Activated naive CD8-positive, alpha-beta T cell (primary cell): ENCODE data around the gene TEAD1.

ENCODE experiments used
- H3K27ac Mint-ChIP-seq: one replicate; pipeline ENCODE4 v1.8.0; 2021; ENCODE audit warnings: mixed read lengths
- H3K27me3 Mint-ChIP-seq: one replicate; pipeline ENCODE4 v1.8.0; 2021; ENCODE audit warnings: mixed read lengths
- H3K36me3 Mint-ChIP-seq: one replicate; pipeline ENCODE4 v1.8.0; 2021; ENCODE audit warnings: mixed read lengths
- H3K4me1 Mint-ChIP-seq: one replicate; pipeline ENCODE4 v1.8.0; 2021; ENCODE audit warnings: low read depth, mixed read lengths
- H3K4me3 Mint-ChIP-seq: one replicate; pipeline ENCODE4 v1.8.0; 2021; ENCODE audit warnings: mild to moderate bottlenecking, mixed read lengths
- H3K9me3 Mint-ChIP-seq: one replicate; pipeline ENCODE4 v1.8.0; 2021; ENCODE audit warnings: low read depth, mixed read lengths

TEAD1 gene

DNA sequence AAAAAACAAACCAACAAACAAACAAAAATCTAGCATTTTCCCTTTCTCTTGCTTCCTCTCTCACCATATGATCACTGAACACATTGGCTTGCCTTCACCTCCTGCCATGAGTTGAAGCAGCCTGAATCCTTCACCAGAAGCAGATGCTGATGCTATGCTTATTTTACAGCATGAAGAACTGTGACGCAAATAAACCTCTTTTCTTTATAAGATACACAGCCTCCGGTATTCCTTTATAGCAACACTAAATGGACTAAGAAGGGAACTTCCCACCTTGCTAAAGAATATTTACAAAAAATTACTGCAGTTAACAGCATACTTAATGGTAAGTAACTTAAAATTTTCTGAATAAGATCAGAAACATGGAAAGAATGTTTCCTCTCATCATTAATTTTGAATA lies 27.7 kb upstream of the TEAD1 start:
- H3K9me3 Mint-ChIP-seq: no peaks in the 10 kb centered on the region
- H3K27me3 Mint-ChIP-seq: peaks cover 5% of the 10 kb centered on the region
- H3K4me3 Mint-ChIP-seq: no peak overlapping the region
- H3K36me3 Mint-ChIP-seq: no peaks in the 10 kb centered on the region
- H3K27ac Mint-ChIP-seq: no peak overlapping the region
- H3K4me1 Mint-ChIP-seq: no peaks in the 10 kb centered on the region

DNA sequence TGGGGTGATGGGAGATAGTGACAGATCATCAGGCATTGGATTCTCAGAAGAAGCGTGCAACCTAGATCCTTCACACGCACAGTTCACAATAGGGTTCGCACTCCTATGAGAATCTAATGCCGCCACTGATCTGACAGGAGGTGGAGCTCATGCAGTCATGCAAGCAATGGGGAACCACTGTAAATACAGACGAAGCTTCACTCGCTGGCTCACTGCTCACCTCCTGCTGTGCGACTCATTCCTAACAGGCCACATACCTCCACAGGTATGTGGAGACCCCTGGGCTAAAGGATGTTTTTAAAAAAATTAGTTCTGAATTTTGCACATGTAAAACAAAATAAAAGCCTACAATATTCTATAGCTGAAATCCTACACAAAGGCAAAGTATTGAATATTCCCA lies 20.5 kb upstream of the TEAD1 start:
- Mint-ChIP-seq H3K4me3 (no peak overlapping the region), H3K9me3 (no peaks in the 10 kb centered on the region), H3K27ac (no peak overlapping the region), H3K27me3 (peaks cover 1% of the 10 kb centered on the region), H3K4me1 (no peaks in the 10 kb centered on the region), H3K36me3 (no peaks in the 10 kb centered on the region)

DNA sequence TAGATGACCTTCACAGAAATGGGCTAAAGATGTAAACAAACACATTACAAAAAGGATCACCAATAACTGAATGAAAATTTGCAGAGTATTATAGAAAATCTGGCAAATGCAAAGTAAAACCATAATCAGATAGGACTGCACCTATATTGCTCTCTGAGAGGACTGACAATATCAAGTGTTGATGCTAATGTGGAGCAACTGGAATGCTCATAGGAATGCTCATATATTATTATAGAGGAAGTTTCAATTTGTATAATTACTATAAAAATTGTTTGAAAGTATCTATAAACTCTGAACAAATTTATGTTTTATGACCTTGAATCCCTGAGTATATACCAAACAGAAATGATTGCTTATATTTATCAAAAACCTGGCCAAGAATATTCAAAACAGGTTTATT lies 18.4 kb upstream of the TEAD1 start:
- no peaks in the 10 kb centered on the region for H3K9me3 Mint-ChIP-seq
- H3K36me3 Mint-ChIP-seq: no peaks in the 10 kb centered on the region
- no peaks in the 10 kb centered on the region for H3K4me1 Mint-ChIP-seq
- no peak overlapping the region for H3K4me3 Mint-ChIP-seq
- no peak overlapping the region for H3K27ac Mint-ChIP-seq
- H3K27me3 Mint-ChIP-seq: peaks cover 7% of the 10 kb centered on the region

DNA sequence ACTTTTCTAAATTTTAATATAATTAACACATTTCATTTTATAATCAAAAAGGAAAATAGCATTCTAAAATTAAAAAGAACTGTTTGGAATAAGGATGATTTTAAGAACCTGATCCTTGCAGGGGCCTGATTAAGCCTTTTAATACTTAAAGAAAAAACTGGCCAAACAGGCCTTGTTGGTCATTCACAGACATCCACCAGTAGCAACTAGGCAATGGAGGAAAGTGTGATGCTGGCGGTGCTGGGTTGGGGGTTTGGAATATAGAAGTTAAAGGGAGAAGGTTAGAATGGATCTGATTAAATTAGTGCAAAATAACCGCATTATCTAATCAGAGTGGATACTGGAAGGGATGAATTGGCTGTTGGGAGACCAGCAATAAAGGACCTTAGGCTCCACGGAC lies 16.9 kb upstream of the TEAD1 start:
- no peaks in the 10 kb centered on the region for H3K4me1 Mint-ChIP-seq
- no peak overlapping the region for H3K27ac Mint-ChIP-seq
- no peak overlapping the region for H3K4me3 Mint-ChIP-seq
- H3K9me3 Mint-ChIP-seq: no peaks in the 10 kb centered on the region
- peaks cover 11% of the 10 kb centered on the region for H3K27me3 Mint-ChIP-seq
- no peaks in the 10 kb centered on the region for H3K36me3 Mint-ChIP-seq

DNA sequence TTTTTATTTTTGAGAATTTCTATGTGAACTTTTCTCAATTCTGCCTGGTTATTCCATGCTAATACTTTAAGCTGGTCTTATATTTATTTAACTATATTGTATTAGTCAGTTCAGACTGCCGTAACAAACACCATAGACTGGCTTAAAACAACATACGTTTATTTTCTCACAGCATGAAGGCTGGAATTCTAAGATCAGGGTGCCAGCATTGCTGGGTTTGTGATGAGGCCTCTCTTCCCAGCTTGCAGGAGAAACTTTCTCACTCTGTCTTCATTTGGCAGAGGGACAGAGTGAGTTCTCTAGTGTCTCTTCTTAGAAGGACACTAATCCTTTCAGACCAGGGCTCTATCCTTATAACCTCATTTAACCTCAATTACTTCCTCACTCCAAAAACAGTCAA lies 16.2 kb upstream of the TEAD1 start:
- Mint-ChIP-seq H3K27me3 (peaks cover 11% of the 10 kb centered on the region), H3K4me1 (no peaks in the 10 kb centered on the region), H3K9me3 (no peaks in the 10 kb centered on the region), H3K36me3 (no peaks in the 10 kb centered on the region), H3K27ac (no peak overlapping the region), H3K4me3 (no peak overlapping the region)

DNA sequence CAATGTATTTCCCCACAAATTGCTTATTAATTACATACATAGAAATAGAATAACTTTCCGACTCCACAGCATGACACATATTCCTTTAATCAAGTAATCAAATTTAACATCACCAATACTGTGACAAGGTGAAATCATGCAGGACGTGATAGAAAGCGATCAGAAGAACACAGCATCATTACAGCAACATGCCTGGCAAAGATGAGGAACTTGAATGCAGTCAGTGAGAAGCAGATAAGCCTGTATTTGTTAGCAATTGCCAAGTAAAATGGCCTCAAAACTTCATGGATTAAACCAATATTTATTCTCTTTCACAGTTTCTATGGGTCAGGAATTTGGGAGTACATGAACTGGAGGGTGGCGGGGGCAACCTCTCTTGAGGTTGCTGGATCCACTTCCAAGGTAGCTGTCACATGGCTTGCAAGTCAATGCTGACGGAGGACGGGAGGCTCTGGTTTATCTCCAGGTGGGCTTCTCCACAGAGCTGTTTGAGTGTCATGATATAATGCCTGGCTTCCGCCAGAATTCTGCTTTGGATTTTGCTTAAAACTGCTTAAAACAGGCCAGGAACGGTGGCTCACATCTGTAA lies 12.0 kb upstream of the TEAD1 start:
- Mint-ChIP-seq H3K36me3 (peaks cover 4% of the 10 kb centered on the region), H3K4me3 (no peak overlapping the region), H3K27ac (no peak overlapping the region), H3K27me3 (peaks cover 39% of the 10 kb centered on the region), H3K9me3 (peaks cover under 1% of the 10 kb centered on the region), H3K4me1 (no peaks in the 10 kb centered on the region)

DNA sequence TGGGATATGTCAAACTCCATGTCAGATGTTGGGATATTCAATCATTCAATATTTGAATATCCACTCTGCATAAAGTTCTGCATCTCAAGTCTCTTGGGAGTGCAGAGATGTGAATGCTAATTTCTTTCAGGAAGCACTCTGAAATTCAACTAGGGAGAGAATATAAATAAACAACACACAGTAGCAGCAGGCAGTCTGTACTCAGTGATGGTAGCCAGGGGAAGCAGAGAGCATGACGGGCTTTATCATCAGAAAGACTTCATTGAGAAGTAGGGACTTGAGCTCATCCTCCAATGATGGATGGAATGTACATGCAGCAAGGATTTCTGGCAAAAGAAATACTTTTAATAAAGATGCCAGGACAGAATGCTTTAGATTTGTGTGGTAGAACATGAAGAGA lies 9.8 kb upstream of the TEAD1 start:
- no peaks in the 10 kb centered on the region for H3K4me1 Mint-ChIP-seq
- peaks cover 57% of the 10 kb centered on the region for H3K27me3 Mint-ChIP-seq
- H3K4me3 Mint-ChIP-seq: no peak overlapping the region
- no peak overlapping the region for H3K27ac Mint-ChIP-seq
- H3K36me3 Mint-ChIP-seq: peaks cover 4% of the 10 kb centered on the region
- peaks cover 5% of the 10 kb centered on the region for H3K9me3 Mint-ChIP-seq

DNA sequence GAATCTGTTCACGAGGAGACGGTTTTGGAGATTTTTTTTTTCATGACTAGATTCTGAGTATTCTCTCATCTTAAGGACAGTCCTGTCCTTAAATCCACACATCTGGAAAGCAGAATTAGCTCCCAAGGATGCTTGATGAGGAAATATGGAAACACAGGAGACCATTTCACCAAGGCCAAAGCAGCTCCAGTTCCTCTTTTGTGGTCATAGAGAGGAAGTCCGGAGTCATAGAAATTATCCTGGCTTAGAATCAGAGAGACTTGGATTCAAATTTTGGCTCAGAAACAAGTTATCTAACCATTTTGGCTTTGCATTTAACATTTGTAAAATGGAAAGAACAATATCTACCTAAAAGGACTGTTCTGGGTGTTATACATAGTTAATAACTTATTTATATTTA lies 7.3 kb upstream of the TEAD1 start:
- Mint-ChIP-seq H3K36me3 (peaks cover 4% of the 10 kb centered on the region), H3K4me1 (no peaks in the 10 kb centered on the region), H3K27me3 (peaks cover 72% of the 10 kb centered on the region), H3K4me3 (no peak overlapping the region), H3K9me3 (peaks cover 5% of the 10 kb centered on the region), H3K27ac (no peak overlapping the region)

DNA sequence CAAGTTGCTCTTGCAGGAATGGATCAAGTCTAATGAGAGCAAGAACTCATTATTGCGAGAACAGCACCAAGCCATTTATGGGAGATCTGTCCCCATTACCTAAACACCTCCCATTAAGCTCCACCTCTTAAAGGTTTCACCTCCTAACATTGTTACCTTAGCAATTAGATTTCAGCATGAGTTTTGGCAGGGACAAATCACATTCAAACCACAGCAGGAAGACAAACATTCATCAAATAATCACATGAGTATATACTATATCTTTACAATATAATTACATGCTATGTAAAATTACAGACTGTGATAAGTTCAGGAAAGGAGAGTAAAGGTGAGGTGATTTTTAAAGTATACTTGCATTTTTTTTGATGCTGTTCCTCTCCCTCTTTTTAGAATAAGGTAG lies 6.6 kb upstream of the TEAD1 start:
- H3K36me3 Mint-ChIP-seq: peaks cover 4% of the 10 kb centered on the region
- peaks cover 2% of the 10 kb centered on the region for H3K4me1 Mint-ChIP-seq
- no peak overlapping the region for H3K27ac Mint-ChIP-seq
- H3K27me3 Mint-ChIP-seq: peaks cover 75% of the 10 kb centered on the region
- H3K4me3 Mint-ChIP-seq: no peak overlapping the region
- H3K9me3 Mint-ChIP-seq: peaks cover 5% of the 10 kb centered on the region

DNA sequence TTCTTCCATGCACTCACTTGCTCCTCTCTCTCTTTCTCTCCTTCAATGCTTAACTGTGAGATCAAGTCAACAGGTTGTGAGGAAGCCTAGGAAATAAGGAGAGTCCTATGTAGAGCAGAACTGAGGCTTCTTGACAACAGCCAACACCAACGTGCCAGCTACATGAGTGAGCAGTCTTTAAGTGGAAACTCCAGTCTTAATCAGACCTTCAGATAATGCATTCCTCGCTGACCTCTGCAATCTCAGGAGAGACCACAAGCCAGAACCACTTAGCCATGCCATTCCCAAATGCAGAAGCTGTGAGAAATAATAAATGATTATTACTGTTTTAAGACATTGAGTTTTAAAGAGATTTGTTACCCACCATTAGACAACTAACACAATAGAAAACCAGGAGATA lies 6.1 kb upstream of the TEAD1 start:
- no peak overlapping the region for H3K4me3 Mint-ChIP-seq
- H3K27me3 Mint-ChIP-seq: peaks cover 75% of the 10 kb centered on the region
- H3K36me3 Mint-ChIP-seq: peaks cover 4% of the 10 kb centered on the region
- peaks cover 3% of the 10 kb centered on the region for H3K4me1 Mint-ChIP-seq
- H3K9me3 Mint-ChIP-seq: peaks cover 5% of the 10 kb centered on the region
- no peak overlapping the region for H3K27ac Mint-ChIP-seq

DNA sequence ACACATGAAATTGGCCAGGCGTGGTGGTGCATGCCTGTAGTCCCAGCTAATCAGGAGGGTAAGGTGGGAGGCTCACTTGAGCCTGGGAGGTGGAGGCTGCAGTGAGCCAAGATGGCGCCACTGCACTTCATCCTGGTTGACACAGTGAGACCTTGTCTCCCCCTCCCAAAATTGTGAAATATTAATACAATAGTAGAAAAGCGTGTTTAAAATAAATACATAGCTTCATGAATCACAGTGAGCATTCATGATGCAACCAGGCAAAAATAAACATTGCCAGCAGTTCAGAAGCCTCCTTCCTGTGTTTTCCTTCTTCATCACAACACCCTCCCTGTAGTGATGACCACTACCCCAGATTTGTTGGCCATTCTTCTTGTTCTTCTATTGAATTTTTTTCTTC lies 4.3 kb upstream of the TEAD1 start:
- H3K36me3 Mint-ChIP-seq: peaks cover 4% of the 10 kb centered on the region
- H3K27me3 Mint-ChIP-seq: peaks cover 68% of the 10 kb centered on the region
- peaks cover 5% of the 10 kb centered on the region for H3K9me3 Mint-ChIP-seq
- no peak overlapping the region for H3K4me3 Mint-ChIP-seq
- peaks cover 9% of the 10 kb centered on the region for H3K4me1 Mint-ChIP-seq
- no peak overlapping the region for H3K27ac Mint-ChIP-seq

DNA sequence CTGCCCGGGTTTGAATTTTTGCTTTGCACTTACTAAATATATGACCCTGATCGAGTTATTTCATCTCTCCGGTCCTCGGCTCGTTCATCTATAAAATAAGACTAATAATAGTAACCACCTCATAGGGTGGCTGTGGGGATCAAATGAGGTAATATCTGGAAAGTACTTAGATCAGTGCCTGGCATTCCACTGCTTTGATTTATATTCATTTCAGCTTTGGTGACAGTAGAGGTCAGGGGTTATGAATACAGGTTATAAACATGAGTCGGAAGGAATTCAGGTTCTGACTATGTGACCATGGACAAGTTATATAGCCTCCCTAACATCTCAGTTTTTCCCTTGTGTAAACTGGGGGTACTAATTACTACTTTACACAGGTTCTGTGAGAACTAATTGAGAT lies 2.9 kb upstream of the TEAD1 start:
- no peaks in the 10 kb centered on the region for H3K36me3 Mint-ChIP-seq
- no peak overlapping the region for H3K4me3 Mint-ChIP-seq
- peaks cover 11% of the 10 kb centered on the region for H3K4me1 Mint-ChIP-seq
- H3K9me3 Mint-ChIP-seq: peaks cover 5% of the 10 kb centered on the region
- no peak overlapping the region for H3K27ac Mint-ChIP-seq
- peaks cover 63% of the 10 kb centered on the region for H3K27me3 Mint-ChIP-seq

DNA sequence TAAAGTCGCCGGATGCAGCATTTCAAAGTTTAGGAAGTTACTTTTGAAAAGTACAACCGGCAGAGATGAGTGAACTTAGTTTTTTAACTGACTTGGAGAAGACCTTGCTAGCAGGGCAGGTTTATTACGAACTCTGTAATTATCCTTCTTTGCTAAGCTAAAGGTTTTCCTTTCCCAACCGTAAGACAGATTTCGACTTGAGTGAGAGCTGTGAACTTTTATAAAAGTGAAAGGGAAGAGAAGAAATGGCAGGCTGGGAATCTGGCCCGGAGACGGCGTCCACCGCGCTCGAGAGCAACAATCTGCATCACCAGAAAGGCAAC lies 659 bp upstream of the TEAD1 start:
- Mint-ChIP-seq H3K27ac (no peak overlapping the region), H3K4me3 (peak overlapping the region; percentile 89), H3K4me1 (peaks cover 11% of the 10 kb centered on the region), H3K27me3 (peaks cover 60% of the 10 kb centered on the region), H3K36me3 (no peaks in the 10 kb centered on the region), H3K9me3 (no peaks in the 10 kb centered on the region)

DNA sequence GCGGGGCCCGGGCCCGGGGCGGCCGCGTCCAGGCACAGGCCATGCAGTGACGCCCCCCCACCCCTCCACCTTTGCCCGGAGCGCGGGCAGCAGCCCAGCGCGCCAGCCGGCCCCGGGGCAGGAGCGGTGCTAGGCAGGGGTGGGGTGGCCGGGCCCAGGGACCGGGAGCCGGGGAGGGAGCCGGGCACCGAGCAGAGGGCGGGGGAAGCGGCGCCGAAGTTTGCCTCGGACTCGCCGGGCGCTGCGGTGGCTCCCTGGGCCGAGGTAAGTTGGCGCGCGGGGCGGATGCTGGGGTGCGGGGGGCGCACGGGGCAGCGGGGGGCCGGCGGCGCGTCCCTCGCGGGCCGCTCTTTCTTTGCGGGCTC lies 332 bp downstream of the TEAD1 start:
- Mint-ChIP-seq H3K4me1 (peaks cover 11% of the 10 kb centered on the region), H3K27me3 (peaks cover 60% of the 10 kb centered on the region), H3K9me3 (no peaks in the 10 kb centered on the region), H3K27ac (no peak overlapping the region), H3K36me3 (no peaks in the 10 kb centered on the region), H3K4me3 (no peak overlapping the region)

DNA sequence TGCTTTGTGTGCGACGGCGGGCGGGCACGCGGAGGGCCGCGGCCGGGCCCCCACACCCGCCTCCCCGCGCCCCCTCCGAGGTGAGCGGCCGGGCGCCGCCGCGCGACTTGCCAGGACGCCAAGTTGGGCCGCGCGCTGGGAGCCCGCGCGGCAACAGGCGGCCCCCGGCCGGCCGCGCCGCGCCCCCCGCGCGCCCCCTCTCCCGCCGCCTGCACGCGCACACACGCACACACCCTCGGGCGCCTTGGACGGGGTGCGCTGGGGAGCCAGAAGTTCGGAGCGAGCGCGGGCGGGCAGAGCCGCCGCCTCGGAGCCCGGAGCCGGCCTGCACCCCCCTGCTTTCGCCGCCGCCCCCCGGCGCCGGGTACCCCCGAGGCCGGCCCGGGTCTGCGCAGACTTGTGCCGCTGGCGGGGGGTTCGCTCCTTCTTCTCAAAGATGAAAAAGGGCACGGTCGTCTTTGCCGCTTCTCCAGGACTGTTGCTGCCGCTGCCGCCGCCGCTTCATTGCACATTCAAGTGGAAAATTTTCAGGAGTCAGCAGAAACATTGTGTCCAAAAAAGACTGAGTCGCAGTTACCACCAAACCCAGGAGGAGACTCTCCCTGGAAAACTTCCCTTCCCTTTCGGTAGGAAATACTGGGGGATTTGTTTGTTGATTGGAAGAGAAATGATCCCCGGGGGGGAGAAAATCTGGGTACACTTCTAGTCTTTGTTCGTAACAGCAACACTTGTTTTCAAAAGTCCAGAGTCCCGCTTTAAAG lies 895 bp downstream of the TEAD1 start:
- peak overlapping the region; percentile 78 for H3K4me3 Mint-ChIP-seq
- H3K4me1 Mint-ChIP-seq: peaks cover 12% of the 10 kb centered on the region
- no peaks in the 10 kb centered on the region for H3K9me3 Mint-ChIP-seq
- no peak overlapping the region for H3K27ac Mint-ChIP-seq
- peaks cover 56% of the 10 kb centered on the region for H3K27me3 Mint-ChIP-seq
- H3K36me3 Mint-ChIP-seq: no peaks in the 10 kb centered on the region
